GM19455 (cell line): Measurements from ENCODE around the gene DENND1A.

Experiments
- ATAC-seq: cut with Tn5 transposase; IDR thresholded peaks from one replicate; pipeline ENCODE4 v1.9.1; 2021; ENCODE audit not compliant: unreplicated experiment

The DENND1A gene

DNA sequence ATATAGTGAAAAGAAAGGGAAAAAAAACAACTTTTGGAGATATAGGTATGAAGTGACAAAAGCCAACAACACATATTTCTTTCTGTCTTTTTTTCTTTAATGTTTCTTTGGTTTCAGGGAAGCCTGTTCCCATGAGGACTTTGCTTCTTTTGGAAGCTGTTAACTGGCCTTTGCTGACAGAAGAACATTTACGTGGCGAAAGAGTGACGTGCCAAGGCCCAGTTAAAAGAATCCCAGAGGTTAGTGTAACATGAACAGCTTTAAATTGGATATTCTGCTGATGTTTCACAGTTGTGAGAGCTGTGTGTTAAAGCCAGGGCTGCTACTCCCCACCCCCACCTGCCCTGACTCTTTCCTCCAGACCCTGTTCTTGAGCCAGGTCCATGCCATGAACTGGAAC, 298.1 kb downstream of the DENND1A start:
- no peak for ATAC-seq

DNA sequence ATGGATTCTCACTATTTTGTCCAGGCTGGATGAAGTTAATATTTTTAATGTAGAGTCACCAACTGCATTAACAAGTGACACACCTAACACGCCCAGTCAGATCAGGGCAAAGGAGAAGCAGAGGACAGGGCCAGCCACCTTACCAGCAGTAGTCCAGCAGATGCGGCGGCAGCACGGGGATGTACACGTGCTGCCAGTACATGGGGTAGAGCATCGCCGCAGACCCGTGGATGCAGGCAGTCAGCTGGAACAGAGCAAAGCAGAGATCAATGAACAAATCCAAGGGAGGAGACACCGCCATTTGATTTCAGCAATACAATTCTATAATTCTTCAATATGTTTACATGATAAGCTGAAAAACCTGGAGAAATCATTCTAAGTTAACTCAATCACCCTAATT, 299.7 kb downstream of the DENND1A start:
- ATAC-seq = no peak

DNA sequence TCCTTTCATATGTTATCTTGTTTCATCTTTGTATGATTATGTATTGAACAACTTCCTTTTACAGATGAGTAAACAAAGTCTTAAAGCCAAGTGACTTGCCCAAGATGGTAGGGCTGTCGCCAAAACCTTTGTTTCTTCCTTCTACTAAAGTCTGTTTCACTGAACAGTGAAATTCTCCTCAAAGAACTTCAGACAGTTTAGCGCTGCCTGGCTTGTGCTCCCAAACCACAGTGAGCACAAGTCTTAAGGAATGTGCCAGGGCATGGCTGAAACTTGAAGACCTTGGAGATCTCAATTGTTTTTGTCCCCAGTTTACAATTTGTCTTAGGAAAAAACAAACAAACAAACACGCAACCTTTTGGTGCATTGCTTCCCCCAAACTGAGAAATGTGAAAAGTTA, 300.4 kb downstream of the DENND1A start:
- no peak for ATAC-seq

DNA sequence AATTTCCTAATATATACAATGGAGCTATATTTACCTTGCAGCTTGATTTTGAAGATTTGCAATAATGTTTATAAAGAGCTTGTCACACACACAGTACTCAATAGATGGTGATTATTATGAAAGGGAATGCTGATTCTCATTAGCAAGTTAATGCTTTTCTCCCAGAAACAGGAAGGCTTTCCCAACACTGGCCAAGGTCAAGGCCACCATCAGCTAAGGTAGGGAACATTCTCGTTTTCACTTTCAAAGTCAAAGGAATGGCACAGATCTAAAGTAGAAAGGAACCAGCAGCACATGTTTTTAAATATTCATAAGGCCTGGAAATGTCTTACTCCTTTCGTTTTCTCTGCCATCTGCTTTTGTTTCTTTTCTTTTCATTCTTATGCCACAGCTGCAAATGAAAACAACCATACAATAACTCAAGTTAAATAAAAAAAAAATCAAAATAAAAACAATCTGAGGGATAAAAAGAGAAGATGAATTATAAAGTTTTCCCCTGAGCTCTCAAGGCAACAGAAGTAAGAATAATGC, 307.1 kb downstream of the DENND1A start:
- no peak for ATAC-seq

DNA sequence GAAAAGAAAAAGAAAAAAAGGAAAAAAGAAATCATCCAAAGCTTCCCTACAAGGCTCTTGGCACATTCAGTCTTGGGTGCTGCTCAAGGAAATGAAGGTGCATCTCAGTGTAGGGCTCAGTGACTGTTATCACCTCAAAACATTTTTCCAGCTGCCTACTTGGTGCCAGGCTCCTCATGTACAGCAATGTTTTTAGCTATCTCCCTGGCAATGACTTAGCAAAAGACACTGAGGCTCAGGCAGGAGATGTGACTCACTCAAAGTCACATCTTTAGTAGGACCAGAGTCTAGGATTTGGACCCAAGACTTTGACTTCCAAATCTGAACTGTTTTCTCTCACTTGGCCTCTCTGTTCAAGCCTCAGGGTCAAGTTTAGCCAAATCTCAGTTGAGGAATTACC, 309.7 kb downstream of the DENND1A start:
- no peak for ATAC-seq

DNA sequence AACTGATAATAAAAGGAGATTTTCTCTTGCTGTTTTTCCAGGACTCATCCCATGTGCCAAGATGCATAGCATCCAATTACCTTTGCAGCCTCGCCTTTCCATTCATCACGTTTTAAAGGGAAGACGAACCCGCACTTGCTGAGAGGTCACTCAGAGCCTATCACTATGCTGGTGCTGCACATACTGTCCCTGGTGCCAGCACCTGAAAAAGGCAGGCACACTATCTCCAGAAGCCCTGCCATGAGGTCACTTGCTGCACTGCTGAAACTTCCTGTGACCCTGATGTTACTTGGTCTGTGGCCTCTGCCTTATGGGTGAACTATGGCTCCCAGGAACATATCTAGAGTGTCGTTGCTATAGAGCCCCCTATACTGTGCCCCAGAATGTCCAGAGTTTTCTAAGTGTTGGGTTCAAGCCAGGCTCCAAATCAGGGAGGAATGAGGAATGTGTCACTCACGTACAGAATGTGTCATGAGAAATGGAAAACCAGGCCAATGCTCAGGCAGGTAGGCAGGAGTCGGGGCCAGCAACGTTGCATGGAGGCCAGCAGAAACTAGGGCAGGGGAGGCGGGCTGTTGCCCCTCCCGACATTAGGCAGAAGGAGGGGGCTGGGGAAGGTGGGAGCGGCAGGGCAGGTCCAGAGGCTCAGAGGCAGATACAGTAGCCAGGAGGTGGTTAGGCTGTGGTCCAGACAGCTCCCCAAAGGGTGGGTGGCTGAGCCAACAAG, 311.8 kb downstream of the DENND1A start:
- ATAC-seq = no peak

DNA sequence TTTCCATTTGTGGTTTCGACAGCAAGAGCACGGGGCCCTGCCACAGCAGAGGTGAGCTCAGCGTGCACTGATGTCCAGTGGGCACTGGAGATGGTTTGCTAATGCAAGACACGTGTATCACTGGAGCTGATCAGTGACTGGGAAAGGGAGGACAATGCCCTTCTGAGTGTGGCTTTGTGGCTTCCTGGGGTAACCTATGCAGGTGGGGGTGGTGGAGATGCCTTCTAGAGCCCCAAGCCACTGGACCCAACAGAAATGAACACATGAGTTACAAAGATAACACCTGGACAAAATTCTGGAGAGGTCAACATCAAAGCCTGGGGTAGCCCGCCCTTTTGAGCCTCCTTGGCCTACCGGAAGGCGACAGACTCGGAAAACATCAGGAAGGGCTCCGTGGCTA, 312.6 kb downstream of the DENND1A start:
- no peak for ATAC-seq

DNA sequence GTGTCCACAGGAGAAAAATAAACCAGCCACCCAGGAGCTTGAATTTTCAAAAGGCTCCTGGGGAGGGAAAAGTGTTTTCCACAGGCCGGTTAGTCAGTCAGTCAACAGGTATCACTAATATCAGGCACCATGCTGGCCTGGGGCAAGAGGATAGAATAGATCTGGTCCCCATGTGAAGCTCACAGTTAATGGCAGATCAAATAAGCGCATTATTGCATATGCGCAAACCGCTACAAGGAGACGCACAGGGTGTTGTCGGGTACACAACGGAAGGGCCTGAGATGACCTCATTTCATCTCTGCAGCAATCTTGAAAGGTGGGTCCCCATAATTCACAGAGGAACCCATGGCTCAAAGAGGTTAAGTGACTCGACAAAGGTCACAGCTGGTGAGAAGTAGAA, 313.2 kb downstream of the DENND1A start:
- ATAC-seq = no peak

DNA sequence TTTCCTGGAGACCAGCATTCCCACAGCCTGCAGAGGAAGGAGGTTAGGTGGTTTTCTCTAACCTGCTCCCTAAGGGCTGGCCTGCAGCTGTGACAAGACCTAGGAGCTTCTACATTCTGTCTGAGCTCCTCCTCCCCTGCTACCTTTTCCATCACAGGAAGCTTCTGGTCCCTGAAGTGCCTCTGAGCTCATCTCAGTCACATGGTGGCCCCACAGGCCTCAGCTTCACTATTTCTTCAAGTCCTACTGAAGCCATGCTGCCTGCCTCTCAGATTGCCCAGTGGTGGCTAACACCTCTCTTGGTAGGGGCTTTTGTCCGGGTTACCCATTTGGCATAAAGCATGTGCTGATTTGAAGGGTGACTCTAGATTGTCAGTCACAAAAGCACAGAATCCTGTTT, 314.5 kb downstream of the DENND1A start:
- ATAC-seq = no peak

DNA sequence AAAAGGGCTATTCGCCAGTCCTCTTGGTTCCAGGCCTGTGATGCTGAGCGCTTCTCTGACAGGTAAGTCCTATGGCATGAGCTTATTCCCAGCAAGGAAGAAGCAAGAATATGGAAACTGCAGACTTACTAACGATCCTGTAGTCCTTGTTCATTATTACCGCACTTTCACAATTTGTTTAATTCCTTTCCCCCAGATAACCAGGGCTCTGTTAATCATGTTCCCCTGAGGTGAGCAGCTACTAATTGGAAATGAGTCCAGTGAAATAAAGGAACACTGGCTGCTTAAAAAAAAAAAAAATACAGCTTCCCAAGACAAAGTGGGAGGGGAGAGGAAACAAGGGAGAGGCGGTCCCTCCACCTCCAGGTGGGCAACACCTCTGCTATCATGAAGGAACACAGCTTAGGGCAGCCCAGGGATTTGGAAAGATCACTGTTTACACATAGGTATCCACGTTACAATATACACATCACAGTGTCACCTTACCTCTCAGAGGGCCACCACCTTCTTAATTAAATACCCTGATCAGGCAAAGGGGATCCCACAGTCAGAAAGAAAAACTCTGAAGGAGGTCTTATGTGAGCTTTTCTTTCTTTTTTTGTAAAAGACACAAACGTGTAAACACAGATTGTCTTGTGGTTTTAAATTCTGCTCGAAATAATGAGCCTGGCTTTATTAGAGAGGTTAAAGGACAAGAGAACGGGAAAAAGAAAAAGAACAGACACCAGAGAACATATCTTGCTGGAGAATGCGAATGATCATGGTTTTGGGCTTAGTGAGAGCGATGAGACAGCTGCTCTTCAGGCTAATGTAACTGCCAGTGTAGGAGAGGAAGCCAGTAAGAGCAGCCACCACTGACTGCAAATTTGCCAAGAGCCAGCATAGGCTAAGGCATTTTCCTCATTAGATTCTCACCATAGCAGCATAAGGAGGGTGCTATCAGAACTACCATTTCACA, 315.3 kb downstream of the DENND1A start:
- no peak for ATAC-seq

DNA sequence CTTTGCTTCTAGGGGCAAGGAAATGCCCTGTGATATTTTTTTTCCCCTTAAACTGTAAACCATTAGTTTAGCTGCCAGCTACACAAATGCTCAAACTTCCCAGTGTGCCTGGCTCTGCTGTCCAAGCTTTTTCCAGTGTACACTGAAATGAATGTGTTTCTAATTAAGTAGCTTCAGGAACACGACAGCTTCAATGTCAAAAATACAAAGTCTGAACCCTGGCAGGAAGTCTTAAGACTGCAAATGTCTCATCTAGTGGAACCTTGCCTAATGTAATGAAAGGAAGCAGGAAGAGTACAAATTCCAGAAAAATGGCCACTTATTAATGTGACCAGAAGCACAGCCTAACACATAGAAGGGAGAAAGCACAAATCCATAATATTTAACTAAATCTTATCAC, 318.7 kb downstream of the DENND1A start:
- ATAC-seq = no peak

DNA sequence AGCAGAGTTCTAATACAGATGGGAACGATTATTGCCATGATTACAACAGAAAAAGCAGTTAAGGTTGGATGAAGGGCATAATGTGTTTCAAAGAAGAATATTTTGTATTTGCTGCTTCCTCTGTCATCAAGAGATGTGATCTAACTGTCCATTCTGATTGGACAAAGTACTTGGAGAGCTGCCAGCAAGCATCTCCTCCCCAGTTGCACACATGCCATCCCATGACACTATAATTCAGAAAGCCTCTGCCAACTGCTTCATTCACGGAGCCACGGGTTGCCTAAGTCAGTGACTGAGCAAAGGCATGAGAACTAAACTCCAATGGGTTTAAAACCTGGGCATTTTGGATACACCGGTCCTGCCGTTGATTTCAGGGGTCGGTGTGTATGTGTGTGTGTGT, 320.1 kb downstream of the DENND1A start:
- ATAC-seq = no peak

DNA sequence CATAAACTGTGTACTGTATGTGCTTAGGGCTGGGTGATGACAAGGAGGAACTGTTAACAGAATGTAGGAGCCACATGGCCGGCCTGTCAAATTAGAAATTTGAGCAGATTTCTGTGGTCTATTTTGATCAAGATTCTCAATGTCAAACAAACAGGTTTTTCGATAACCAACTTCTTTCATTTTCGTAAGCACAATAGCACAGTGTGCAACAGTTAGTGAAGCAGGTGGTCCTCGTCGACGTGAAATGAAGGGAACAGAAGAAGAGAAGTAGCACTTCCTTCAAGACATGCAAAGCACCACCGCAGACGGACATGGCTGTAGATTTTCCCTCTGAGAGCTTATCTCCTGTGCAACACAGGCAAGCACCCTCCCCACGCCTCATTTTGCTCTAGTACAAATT, 321.8 kb downstream of the DENND1A start:
- ATAC-seq = peak; percentile 98

DNA sequence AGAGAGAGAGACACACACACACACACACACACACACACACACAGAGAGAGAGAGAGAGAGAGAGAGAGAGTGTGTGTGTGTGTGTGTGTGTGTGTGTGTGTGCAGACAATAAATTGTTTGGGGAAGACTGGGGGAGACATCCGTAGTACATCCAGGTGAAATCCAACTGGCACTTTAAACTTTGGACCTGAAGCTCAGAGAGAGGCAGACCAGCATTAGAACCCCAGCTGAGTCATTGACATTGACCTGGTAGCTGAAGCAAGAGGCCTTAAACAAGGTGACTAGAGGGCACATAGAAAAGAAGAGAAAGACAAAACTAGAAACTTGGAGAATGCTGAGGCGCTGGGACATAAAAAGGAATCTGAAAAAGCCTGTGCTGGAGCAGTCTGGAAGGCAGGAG, 322.4 kb downstream of the DENND1A start:
- ATAC-seq = no peak

DNA sequence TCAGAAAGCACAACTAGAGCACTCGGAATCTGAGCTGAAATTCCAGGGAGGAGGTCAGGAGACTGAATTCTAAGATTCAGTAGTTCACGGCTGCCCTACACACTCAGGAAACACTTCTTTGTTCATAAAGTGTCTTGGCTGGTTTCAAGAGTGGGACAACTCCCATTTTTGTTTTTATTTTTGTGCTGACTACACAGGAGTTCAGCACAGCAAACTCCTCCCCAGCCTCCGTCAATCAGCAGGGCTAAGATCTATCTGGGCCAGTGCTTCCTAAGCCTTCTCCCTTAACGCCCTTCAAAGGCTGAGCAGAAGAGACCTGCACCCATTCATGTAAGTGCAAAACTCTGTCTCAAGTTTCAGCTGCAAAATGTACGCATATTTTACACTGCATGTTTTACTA, 323.8 kb downstream of the DENND1A start:
- no peak for ATAC-seq

DNA sequence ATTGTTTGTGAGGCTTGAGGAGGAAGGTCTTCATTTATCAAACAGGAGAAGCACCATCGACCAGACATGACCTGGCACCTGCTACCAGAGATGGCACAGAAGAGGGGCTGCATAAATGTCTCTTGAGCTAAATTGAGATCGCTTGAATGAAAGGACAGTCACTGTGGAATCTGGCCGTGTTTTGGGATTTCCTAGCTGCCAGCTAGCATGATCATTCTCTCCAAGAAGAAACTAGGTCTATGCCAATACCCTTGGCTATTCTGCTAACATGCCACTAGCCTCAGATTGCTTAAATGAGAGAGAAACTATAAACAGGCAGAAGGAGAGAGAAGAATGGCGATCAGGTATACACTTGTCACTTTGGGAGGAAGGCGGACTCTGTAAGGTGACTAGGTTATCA, 324.6 kb downstream of the DENND1A start:
- no peak for ATAC-seq

DNA sequence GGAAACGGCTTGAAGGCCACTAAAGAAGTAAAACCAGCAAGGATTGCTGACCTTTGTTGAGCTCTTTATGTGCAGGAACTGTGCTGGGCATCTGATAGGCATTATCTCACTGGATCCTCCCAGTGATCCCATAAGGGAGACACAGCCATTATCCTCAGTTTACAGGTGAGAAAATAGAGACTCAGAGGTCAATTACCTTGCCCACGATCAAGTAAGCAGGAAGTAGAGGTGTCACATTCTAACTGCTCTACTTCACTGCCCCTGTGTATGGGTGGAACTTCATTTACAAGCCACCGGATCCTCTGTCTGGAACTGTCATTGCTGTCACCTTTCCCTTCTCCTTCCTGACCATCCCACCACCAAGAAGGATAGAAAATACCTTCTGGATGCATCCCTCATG, 325.1 kb downstream of the DENND1A start:
- no peak for ATAC-seq

DNA sequence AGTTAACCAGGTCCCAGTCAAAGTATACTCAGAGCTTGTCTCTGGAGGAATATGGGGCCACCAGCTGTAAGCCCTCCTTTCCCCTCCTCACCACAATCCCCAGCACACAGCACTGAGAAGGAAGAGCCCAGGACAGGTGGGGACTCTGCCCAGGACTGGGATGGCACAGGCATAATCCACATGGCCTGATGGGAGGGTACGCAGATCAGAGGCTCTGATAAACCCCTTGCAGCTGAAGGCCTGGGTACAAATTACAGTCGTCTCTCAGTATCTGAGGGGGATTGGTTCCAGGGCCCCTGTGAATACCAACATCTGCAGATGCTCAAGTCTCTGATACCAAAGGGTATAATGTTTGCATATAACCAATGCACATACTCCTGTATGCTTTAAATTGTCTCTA, 328.1 kb downstream of the DENND1A start:
- ATAC-seq = no peak

DNA sequence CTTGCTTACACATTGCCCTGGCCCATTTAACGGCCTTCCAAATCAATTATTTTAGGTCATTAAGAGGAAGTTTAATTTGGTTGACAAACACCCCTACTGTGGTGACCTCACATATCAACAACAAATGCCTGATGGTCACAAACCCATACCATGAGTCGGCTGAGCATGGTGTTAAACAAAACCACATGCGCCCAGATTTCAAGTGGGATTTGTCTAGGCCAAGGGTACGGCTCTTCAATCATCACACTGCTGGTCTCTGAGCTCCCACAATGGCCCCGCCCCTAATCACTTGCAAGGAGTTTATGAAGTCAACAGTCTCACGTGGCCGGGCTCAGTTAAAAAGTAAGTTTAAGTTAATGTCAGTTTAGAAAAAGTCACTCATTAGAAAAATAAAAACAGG, 330.1 kb downstream of the DENND1A start:
- ATAC-seq = no peak

DNA sequence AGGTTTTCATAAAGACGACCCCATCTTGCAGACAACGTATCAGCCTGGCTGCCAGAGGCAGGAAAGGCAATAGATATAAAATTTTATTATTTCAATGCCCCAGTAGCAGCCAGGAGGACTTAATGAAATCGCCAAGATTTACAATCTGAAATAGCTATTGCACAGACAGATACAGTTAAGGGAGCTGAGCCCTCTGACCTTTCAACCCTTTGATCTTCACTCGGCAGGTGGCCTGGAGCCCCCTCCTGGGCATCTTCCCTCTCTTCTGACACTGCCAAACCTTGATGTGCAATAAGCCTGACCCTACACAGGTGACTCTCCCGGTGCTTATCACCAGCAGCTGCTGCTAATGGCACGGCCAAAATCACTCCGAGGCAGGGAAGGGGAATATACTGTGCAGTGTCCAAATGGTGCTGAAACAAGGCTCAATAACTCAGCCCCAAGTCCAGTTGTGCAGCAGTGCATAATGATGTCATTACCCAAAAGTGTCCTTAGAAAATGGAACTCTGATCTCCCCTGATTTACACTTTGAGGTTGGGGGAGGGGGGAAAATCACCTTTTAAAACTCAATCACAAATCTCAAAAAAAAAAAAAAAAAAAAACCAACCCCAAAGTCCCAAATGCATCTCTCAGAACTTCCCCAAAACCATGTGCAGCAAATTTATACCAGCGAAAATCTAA, 331.9 kb downstream of the DENND1A start:
- no peak for ATAC-seq

DNA sequence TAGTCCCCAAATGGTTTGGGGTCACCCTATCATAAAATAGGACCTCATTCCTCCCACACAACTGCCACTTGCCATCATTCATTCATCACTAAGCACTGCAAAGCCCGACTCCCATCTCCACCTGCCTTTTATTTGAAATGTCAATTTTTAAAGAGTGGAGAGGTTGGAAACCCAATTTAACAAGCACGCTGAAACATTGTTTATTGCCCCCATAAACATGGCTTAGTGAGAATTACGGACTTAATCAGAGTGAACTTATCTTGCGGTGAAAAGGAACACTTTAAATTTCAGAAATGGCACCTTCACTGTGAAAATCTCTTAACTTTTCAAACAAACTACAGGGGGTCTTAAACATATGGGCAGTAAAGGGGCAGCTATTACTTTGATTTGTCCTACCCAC, 332.9 kb downstream of the DENND1A start:
- ATAC-seq = no peak

DNA sequence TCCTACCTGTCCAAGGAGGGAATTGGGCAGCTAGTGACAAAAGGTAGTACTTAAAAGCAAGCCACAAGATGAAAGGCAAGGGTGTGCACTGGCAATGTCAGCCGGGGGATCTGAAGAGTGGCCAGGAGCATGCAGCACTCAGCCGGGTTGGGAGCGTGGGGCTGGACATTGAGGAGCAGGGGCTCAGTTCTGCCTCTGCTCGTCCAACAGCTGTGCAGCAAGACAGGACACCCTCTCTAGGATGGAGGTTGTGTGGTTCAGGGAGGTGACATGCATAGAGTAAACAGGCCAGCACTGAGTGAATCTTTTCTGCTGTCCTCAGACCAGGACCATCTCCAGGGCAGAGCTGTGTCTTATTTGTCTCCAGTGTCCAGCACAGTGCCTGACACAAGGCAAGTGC, 338.6 kb downstream of the DENND1A start:
- ATAC-seq = no peak
